DMS153 treated with DMSO at 0.1 percent for 48 hours (cell line): ENCODE measurements around the gene TTC34.
A peak's percentile ranks its signal among the peaks of the same experiment; 100 is the strongest.
"Not testable (repeated sequence)": the region's sequence is repeated elsewhere in the genome, so short reads cannot be mapped to it uniquely, and the experiment has no call there.

Source experiments
- DNase-seq: peaks from one replicate; lab custom pipeline; 2025; ENCODE audit not compliant: unreplicated experiment; lab: John Stamatoyannopoulos, UW

The TTC34 gene

GRCh38 chr1:2630498-2631135 is 170.9 kb downstream of the TTC34 start:
- DNase-seq: no peak

- DNase-seq: no peak
These were observed 171.6 kb downstream of the TTC34 start for GRCh38 chr1:2629627-2630497.

- no peak for DNase-seq
These were observed 172.4 kb downstream of the TTC34 start for GRCh38 chr1:2628933-2629626.

- no peak for DNase-seq
These were observed 173.1 kb downstream of the TTC34 start for GRCh38 chr1:2628191-2628932.

GRCh38 chr1:2627746-2628145 is 173.7 kb downstream of the TTC34 start:
- DNase-seq: no peak

- DNase-seq: not testable (repeated sequence)
These were observed 175.7 kb downstream of the TTC34 start for GRCh38 chr1:2625748-2626147.

- DNase-seq: no peak
These were observed 176.2 kb downstream of the TTC34 start for GRCh38 chr1:2625311-2625710.

GRCh38 chr1:2624735-2625300 is 176.7 kb downstream of the TTC34 start:
- DNase-seq: no peak

GRCh38 chr1:2623571-2624337 is 177.7 kb downstream of the TTC34 start:
- no peak for DNase-seq

- no peak for DNase-seq
These were observed 183.5 kb downstream of the TTC34 start for GRCh38 chr1:2617971-2618470.

GRCh38 chr1:2614145-2614544 is 187.3 kb downstream of the TTC34 start:
- no peak for DNase-seq

- DNase-seq: no peak
These were observed 188.7 kb downstream of the TTC34 start for GRCh38 chr1:2612591-2613365.

GRCh38 chr1:2611621-2612437 is 189.7 kb downstream of the TTC34 start:
- no peak for DNase-seq

- peak; percentile 88 for DNase-seq
These were observed 190.4 kb downstream of the TTC34 start for GRCh38 chr1:2611031-2611501.

- no peak for DNase-seq
These were observed 191.2 kb downstream of the TTC34 start for GRCh38 chr1:2610036-2610959.

GRCh38 chr1:2609319-2610035 is 192.0 kb downstream of the TTC34 start:
- DNase-seq: no peak
